Endothelial cell of umbilical vein (primary cell): ENCODE results near the gene LPCAT3.

Source experiments
- POLR2A ChIP-seq: IDR thresholded peaks from 2 replicates; pipeline ENCODE4 v1.6.1; 2012; ENCODE audit warnings: low read depth, mild to moderate bottlenecking, control low read depth, low read length
- TF ChIP-seq, protein P1 (sequence below), 2 donors: IDR thresholded peaks; 1 replicate in 1 of 2; 2 replicates in 1 of 2; pipeline ENCODE4 v1.5.1; 2011; ENCODE audit warnings: low read length in 2 of 2, mild to moderate bottlenecking in 2 of 2, moderate library complexity in 2 of 2, control low read depth in 1 of 2, inconsistent platforms in 1 of 2, low read depth in 1 of 2; ENCODE audit not compliant: insufficient read depth in 1 of 2; ENCODE audit errors: extremely low read depth in 1 of 2
- TF ChIP-seq, protein P2 (sequence below): IDR thresholded peaks from 2 replicates; pipeline ENCODE4 v1.6.1; 2011; ENCODE audit not compliant: insufficient read depth, insufficient read length

DNA sequence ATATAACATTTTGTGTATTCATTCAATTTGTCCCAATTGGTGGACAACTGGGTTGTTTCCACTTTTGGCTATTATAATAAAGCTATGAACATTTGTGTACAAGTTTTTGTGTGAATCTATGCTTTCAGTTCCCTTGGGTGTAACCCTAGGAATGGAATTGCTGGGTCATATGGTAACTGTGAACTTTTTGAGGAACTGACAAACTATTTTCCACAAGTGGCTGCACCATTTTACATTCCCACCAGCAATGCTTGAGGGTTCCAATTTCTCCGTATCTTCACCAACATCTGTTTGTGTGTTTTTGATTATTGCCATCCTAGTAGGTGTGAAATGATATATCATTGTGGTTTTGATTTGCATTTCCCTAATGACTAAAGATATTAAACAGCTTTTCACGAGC is 13.0 kb downstream of the LPCAT3 start:
- TF ChIP-seq, protein P1, sequence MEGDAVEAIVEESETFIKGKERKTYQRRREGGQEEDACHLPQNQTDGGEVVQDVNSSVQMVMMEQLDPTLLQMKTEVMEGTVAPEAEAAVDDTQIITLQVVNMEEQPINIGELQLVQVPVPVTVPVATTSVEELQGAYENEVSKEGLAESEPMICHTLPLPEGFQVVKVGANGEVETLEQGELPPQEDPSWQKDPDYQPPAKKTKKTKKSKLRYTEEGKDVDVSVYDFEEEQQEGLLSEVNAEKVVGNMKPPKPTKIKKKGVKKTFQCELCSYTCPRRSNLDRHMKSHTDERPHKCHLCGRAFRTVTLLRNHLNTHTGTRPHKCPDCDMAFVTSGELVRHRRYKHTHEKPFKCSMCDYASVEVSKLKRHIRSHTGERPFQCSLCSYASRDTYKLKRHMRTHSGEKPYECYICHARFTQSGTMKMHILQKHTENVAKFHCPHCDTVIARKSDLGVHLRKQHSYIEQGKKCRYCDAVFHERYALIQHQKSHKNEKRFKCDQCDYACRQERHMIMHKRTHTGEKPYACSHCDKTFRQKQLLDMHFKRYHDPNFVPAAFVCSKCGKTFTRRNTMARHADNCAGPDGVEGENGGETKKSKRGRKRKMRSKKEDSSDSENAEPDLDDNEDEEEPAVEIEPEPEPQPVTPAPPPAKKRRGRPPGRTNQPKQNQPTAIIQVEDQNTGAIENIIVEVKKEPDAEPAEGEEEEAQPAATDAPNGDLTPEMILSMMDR (IDR thresholded peaks at IDR 0.05; ENCODE audit: extremely low read depth in 1 of 2, insufficient read depth in 1 of 2, low read depth in 1 of 2, low read length in 2 of 2) = no peak
- no peak for TF ChIP-seq POLR2A
- TF ChIP-seq, protein P2, sequence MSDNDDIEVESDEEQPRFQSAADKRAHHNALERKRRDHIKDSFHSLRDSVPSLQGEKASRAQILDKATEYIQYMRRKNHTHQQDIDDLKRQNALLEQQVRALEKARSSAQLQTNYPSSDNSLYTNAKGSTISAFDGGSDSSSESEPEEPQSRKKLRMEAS = no peak
